Measurements from ENCODE around the gene PMP22.

The PMP22 gene

DNA sequence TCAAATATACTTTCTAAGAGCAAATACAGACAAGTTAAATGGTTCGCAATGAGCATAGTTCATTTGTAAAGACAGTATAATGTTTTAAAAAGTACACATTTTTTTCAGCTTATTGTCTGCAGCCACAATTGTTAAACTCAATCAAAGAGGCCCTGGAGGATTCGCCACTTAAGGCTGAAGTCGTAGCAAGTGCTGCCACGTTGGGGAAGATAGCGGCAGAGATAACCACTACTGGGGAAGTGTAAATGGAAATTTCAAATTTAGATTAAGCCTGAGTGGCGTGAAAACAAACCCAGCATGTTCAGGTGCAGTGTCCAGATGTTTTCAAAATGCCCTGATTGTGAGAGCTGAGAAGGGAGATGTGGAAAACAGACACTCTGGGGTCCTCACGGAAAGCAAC, 8.4 kb downstream of the PMP22 start:
- Histone ChIP-seq H3K36me3 (ENCODE audit: control insufficient read depth, insufficient read depth, low read length) (no peaks in the 10 kb centered on the region), H3K9me3 (ENCODE audit: control insufficient read depth, insufficient read depth, low read length) (no peaks in the 10 kb centered on the region), H3K27ac (ENCODE audit: low read length) (no peak overlapping the region), H3K4me1 (ENCODE audit: control insufficient read depth, insufficient read depth, low read length) (peaks cover 2% of the 10 kb centered on the region; the same call in 1 of the 2 replicates), H3K4me3 (ENCODE audit: low read length) (no peak overlapping the region), H3K27me3 (ENCODE audit: control insufficient read depth, insufficient read depth, low read length) (peaks cover 25% of the 10 kb centered on the region)
- no peak for DNase-seq (ENCODE audit: low read depth, low spot score)
- no CpG with 5 or more reads among the region's 7 CpGs for WGBS (ENCODE audit: insufficient coverage, insufficient read length)

DNA sequence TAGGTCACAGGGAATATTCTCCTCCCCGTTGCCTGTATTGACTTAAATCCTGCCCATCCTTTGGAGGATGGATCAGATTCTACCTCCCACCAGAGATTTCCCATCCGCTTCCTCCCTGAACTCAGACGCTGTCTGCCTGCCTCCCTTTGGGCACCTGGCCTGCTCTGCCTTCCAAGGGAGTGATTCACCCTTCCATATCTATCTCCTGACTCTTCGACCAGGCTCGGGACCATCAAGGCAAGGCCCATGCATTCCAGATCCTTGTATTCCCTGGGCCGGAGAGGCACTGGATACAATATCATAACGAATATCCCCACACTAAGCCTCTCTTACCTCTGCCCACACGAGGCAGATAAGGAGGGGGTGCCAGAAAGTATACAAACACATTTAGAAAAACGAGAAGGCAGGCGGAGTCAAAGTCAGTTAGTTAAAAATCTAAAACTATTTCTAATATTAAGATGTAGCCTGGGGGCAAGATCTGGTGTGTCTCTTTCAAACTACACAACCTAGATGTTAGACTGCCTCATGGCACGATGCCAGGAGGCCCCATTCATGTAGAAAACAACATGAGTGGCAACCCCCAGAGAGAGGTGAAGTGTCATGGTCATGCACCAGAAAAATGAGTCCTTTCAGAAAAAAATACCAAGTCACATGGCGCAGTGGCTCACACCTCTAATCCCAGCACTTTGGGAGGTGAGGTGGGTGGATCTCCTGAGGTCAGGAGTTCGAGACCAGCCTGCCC, 9.2 kb downstream of the PMP22 start:
- no CpG with 5 or more reads among the region's 13 CpGs for WGBS (ENCODE audit: insufficient coverage, insufficient read length)
- no peaks in the 10 kb centered on the region for H3K9me3 ChIP-seq (ENCODE audit: control insufficient read depth, insufficient read depth, low read length)
- peaks cover 17% of the 10 kb centered on the region for H3K27me3 ChIP-seq (ENCODE audit: control insufficient read depth, insufficient read depth, low read length)
- DNase-seq (ENCODE audit: low read depth, low spot score): no peak
- H3K4me3 ChIP-seq (ENCODE audit: low read length): no peak overlapping the region
- no peaks in the 10 kb centered on the region for H3K4me1 ChIP-seq (ENCODE audit: control insufficient read depth, insufficient read depth, low read length)
- H3K27ac ChIP-seq (ENCODE audit: low read length): no peak overlapping the region
- H3K36me3 ChIP-seq (ENCODE audit: control insufficient read depth, insufficient read depth, low read length): no peaks in the 10 kb centered on the region

DNA sequence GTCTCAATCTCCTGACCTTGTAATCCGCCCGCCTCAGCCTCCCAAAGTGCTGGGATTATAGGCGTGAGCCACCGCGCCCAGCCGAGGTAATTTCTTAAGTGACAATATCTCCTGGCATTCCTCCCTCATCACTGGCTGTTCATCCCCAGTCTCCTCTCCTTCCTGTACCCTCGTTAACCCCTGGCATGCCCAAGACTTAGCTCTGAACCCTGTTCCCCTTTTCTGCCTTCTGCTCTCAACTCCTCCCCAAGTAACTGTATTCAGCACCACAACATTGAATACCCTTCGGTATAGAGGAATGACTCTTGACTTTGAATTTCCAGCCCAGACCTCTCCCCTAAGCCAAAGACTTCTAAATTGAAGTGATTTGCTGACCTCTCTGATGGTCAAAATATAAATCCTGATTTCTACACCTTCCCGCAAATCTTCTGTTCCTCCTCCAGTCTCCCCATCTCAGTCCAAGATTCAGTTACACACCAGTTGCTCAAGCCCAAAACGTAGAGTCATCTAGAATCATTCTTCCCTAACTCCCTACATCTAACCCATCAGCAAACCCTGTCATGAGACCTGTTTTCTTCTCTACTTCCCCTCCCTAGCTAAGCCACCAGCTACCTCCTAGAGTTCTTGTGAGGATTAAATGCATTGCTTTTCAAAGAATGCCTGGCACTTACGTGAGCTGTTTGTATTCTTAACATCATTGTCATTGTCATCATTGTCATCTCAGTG, 14.8 kb downstream of the PMP22 start:
- Histone ChIP-seq H3K36me3 (ENCODE audit: control insufficient read depth, insufficient read depth, low read length) (no peaks in the 10 kb centered on the region), H3K27ac (ENCODE audit: low read length) (no peak overlapping the region), H3K4me3 (ENCODE audit: low read length) (no peak overlapping the region), H3K4me1 (ENCODE audit: control insufficient read depth, insufficient read depth, low read length) (no peaks in the 10 kb centered on the region), H3K27me3 (ENCODE audit: control insufficient read depth, insufficient read depth, low read length) (no peaks in the 10 kb centered on the region), H3K9me3 (ENCODE audit: control insufficient read depth, insufficient read depth, low read length) (no peaks in the 10 kb centered on the region)
- DNase-seq (ENCODE audit: low read depth, low spot score): no peak
- no CpG with 5 or more reads among the region's 11 CpGs for WGBS (ENCODE audit: insufficient coverage, insufficient read length)

DNA sequence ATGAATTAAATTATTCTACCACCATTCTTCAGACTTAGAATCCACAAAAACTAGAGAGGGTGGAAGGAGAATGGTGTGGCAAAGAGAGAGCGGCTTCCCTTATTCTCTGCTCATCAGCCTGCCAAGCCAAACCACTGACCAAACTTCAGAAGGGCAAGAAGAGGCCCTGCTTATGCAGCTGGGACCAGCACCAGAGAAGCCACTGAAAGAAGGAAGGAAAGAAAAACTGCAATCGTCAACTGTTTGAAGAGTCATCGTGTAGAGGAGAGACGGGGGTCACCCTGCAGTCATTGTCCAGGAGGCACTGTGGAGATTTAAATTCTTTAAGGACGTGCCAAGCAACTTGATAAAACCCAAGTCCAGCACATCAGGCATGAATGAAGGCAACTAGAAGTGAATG, 15.6 kb downstream of the PMP22 start:
- no CpG with 5 or more reads among the region's 5 CpGs for WGBS (ENCODE audit: insufficient coverage, insufficient read length)
- no peaks in the 10 kb centered on the region for H3K27me3 ChIP-seq (ENCODE audit: control insufficient read depth, insufficient read depth, low read length)
- no peaks in the 10 kb centered on the region for H3K4me1 ChIP-seq (ENCODE audit: control insufficient read depth, insufficient read depth, low read length)
- H3K27ac ChIP-seq (ENCODE audit: low read length): no peak overlapping the region
- DNase-seq (ENCODE audit: low read depth, low spot score): no peak
- no peaks in the 10 kb centered on the region for H3K36me3 ChIP-seq (ENCODE audit: control insufficient read depth, insufficient read depth, low read length)
- H3K4me3 ChIP-seq (ENCODE audit: low read length): no peak overlapping the region
- H3K9me3 ChIP-seq (ENCODE audit: control insufficient read depth, insufficient read depth, low read length): no peaks in the 10 kb centered on the region

DNA sequence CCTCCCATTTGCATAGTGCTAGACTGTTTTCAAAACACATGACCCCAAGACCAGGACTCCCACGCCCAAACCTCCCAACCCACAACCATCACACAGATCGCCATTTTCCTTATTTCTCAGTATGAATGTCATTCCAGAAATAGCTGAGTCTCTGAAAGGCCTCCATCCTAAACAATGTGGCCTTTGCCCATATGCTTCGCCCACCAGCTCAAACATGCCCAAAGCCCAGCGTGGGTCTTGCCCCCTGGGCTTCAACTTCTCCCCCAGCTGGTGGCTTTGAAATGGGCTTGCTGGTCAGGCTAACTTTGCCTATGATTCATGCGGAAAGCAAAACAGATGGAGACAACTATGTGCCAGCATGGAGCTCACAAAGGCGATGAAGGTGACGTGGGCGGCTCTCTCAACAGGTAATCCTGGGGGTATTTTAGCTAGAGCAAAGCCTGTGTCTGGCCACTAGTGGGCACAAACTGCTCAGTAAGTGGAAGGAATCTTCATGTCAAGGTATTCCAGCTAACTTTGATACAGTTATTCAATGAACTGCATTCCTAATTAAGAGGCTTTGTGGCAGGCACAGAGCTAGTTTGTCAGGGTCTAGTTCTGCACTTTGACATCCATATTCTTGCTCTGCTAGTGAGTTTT, 17.1 kb downstream of the PMP22 start:
- DNase-seq (ENCODE audit: low read depth, low spot score): no peak
- WGBS (ENCODE audit: insufficient coverage, insufficient read length): no CpG with 5 or more reads among the region's 8 CpGs
- Histone ChIP-seq H3K4me1 (ENCODE audit: control insufficient read depth, insufficient read depth, low read length) (no peaks in the 10 kb centered on the region), H3K36me3 (ENCODE audit: control insufficient read depth, insufficient read depth, low read length) (no peaks in the 10 kb centered on the region), H3K4me3 (ENCODE audit: low read length) (no peak overlapping the region), H3K9me3 (ENCODE audit: control insufficient read depth, insufficient read depth, low read length) (no peaks in the 10 kb centered on the region), H3K27me3 (ENCODE audit: control insufficient read depth, insufficient read depth, low read length) (no peaks in the 10 kb centered on the region), H3K27ac (ENCODE audit: low read length) (no peak overlapping the region)

DNA sequence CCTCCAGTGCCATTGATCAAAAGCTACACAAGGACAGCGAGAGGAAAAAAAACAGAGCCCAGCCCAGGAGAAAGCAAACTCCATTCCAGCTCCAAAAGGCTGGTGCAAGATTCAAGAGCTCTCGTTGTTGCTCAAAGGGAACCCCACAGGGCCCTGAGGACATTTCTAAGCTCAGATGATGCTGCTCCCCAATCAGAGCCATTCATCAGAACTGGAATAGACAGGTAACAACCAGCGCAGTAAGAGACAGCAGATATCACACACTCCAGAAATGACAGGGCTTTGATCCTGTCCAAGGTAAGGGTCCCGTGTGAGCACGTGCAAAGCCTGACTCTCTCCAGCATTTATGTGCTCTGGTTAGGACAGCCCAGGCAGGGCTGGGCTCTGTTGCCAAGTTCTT, 20.1 kb downstream of the PMP22 start:
- Histone ChIP-seq H3K27me3 (ENCODE audit: control insufficient read depth, insufficient read depth, low read length) (no peaks in the 10 kb centered on the region), H3K4me1 (ENCODE audit: control insufficient read depth, insufficient read depth, low read length) (no peaks in the 10 kb centered on the region), H3K36me3 (ENCODE audit: control insufficient read depth, insufficient read depth, low read length) (no peaks in the 10 kb centered on the region), H3K4me3 (ENCODE audit: low read length) (no peak overlapping the region), H3K27ac (ENCODE audit: low read length) (no peak overlapping the region), H3K9me3 (ENCODE audit: control insufficient read depth, insufficient read depth, low read length) (no peaks in the 10 kb centered on the region)
- no peak for DNase-seq (ENCODE audit: low read depth, low spot score)
- WGBS (ENCODE audit: insufficient coverage, insufficient read length): no CpG with 5 or more reads among the region's 5 CpGs

DNA sequence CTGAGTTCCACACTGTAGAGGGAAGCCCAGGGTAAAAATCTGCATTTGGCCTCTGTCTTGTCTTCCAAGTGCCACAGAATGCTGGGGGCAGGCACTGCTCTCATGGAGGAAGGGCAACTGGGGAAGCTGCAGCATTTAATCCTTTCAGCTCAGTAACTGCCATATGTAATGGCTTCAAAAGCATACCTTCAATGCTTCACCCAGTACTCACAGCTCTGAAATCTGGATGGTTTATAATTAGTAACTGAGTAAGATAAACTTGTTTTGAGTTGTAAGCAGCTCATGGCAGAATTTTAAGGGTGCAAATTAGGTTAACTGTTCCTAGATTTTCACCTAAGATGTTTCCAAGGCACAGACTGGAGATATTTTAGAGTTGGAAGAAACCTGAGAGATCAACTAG, 24.5 kb downstream of the PMP22 start:
- Histone ChIP-seq H3K9me3 (ENCODE audit: control insufficient read depth, insufficient read depth, low read length) (no peaks in the 10 kb centered on the region), H3K27ac (ENCODE audit: low read length) (no peak overlapping the region), H3K4me3 (ENCODE audit: low read length) (no peak overlapping the region), H3K27me3 (ENCODE audit: control insufficient read depth, insufficient read depth, low read length) (no peaks in the 10 kb centered on the region), H3K36me3 (ENCODE audit: control insufficient read depth, insufficient read depth, low read length) (no peaks in the 10 kb centered on the region), H3K4me1 (ENCODE audit: control insufficient read depth, insufficient read depth, low read length) (no peaks in the 10 kb centered on the region)
- no peak for DNase-seq (ENCODE audit: low read depth, low spot score)

DNA sequence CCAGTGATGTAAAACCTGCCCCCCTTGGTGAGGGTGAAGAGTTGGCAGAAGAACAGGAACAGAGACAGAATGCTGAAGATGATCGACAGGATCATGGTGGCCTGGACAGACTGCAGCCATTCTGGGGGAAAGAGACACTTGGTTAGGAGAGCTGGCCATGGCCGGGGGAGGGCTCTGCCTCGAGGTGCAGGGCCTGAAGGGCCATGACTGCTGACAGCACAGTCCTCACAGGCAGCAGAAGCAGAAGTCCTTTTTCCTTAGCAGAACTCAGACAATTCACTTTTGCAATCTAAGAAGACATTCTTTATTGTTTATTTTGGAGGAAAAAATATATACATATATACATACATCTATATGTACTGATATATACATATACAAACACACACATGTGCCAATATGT, 25.6 kb downstream of the PMP22 start:
- no peak for DNase-seq (ENCODE audit: low read depth, low spot score)
- Histone ChIP-seq H3K4me3 (ENCODE audit: low read length) (no peak overlapping the region), H3K9me3 (ENCODE audit: control insufficient read depth, insufficient read depth, low read length) (no peaks in the 10 kb centered on the region), H3K36me3 (ENCODE audit: control insufficient read depth, insufficient read depth, low read length) (no peaks in the 10 kb centered on the region), H3K27ac (ENCODE audit: low read length) (no peak overlapping the region), H3K27me3 (ENCODE audit: control insufficient read depth, insufficient read depth, low read length) (no peaks in the 10 kb centered on the region), H3K4me1 (ENCODE audit: control insufficient read depth, insufficient read depth, low read length) (no peaks in the 10 kb centered on the region)
- no CpG with 5 or more reads among the region's 3 CpGs for WGBS (ENCODE audit: insufficient coverage, insufficient read length)

DNA sequence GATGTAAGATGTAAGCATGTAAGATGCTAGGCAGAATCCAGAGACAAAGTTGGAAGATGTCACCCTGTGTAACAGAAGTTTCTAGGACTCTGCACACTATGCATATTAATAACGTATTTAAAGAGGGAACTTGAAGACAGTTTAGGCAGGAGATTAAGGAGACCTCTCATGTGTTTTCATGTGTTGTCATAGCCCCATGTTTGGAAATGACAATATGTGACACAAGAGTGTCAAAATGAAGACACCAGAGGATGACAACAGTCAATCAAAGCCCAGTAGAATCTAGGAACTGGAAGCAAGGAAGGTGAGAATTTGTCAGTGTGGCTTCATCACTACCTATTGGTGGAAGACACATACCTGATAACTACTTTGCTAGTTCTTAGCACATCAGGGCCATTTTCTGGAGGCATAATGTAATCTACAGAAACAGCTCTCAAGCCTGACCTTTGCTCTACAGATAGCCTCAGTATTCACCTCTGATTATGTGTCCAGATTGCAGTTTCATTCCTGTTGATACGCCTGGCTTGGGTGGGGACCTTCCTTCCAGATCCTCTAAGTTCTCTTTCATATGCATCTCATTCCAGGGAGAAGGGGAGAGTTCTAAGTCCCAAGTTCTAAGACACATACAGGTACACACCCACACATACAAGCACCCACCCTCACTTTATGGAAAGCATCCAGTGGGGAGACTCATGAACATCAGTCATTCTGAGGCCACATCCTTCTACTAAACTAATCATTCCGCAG, 26.3 kb downstream of the PMP22 start:
- Histone ChIP-seq H3K4me1 (ENCODE audit: control insufficient read depth, insufficient read depth, low read length) (no peaks in the 10 kb centered on the region), H3K36me3 (ENCODE audit: control insufficient read depth, insufficient read depth, low read length) (no peaks in the 10 kb centered on the region), H3K27ac (ENCODE audit: low read length) (no peak overlapping the region), H3K27me3 (ENCODE audit: control insufficient read depth, insufficient read depth, low read length) (no peaks in the 10 kb centered on the region), H3K4me3 (ENCODE audit: low read length) (no peak overlapping the region), H3K9me3 (ENCODE audit: control insufficient read depth, insufficient read depth, low read length) (no peaks in the 10 kb centered on the region)
- no CpG with 5 or more reads among the region's 3 CpGs for WGBS (ENCODE audit: insufficient coverage, insufficient read length)
- DNase-seq (ENCODE audit: low read depth, low spot score): no peak

DNA sequence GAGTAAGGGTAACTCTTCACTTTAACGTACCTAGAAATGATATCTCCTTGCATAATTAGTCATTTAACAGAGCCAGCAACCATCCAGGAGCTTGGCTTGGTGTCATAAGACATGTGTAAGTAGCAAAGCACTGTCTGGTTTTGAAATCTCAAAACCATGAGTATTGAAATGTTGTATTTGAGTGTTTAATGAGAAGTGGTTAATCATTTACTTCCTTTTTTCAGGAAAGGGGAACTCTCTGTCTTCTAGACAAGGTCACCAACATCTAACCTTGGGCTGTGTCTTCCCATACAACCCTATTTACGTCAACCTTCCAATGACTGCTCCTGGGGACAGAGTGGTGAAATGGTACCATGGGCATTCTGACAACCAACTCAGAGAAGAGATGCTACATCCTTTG, 27.1 kb downstream of the PMP22 start:
- H3K36me3 ChIP-seq (ENCODE audit: control insufficient read depth, insufficient read depth, low read length): no peaks in the 10 kb centered on the region
- H3K27ac ChIP-seq (ENCODE audit: low read length): no peak overlapping the region
- H3K4me3 ChIP-seq (ENCODE audit: low read length): no peak overlapping the region
- H3K9me3 ChIP-seq (ENCODE audit: control insufficient read depth, insufficient read depth, low read length): no peaks in the 10 kb centered on the region
- no peaks in the 10 kb centered on the region for H3K27me3 ChIP-seq (ENCODE audit: control insufficient read depth, insufficient read depth, low read length)
- WGBS (ENCODE audit: insufficient coverage, insufficient read length): no CpG with 5 or more reads among the region's 2 CpGs
- DNase-seq (ENCODE audit: low read depth, low spot score): no peak
- no peaks in the 10 kb centered on the region for H3K4me1 ChIP-seq (ENCODE audit: control insufficient read depth, insufficient read depth, low read length)

Data from iPS DF 6.9 (cell line).